Vagina (tissue), 2 donors: ENCODE data around the gene RAB40C.

Experiments used
- CTCF ChIP-seq, 3 experiments: fragments of 450-650 bp in 2 of 3; fragments of 200-600 bp in 1 of 3; sonication (generic) in 1 of 3; IDR thresholded peaks; one replicate each; pipeline ENCODE4 v1.5.1; 2017 to 2019; ENCODE audit warnings: antibody characterized with exemption in 3 of 3, mild to moderate bottlenecking in 2 of 3, moderate library complexity in 2 of 3
- POLR2A ChIP-seq, 2 donors: fragments of 450-650 bp; IDR thresholded peaks; one replicate each; pipeline ENCODE4 v1.6.1; 2017; ENCODE audit warnings: antibody characterized with exemption in 2 of 2, mild to moderate bottlenecking in 2 of 2, moderate library complexity in 2 of 2

DNA sequence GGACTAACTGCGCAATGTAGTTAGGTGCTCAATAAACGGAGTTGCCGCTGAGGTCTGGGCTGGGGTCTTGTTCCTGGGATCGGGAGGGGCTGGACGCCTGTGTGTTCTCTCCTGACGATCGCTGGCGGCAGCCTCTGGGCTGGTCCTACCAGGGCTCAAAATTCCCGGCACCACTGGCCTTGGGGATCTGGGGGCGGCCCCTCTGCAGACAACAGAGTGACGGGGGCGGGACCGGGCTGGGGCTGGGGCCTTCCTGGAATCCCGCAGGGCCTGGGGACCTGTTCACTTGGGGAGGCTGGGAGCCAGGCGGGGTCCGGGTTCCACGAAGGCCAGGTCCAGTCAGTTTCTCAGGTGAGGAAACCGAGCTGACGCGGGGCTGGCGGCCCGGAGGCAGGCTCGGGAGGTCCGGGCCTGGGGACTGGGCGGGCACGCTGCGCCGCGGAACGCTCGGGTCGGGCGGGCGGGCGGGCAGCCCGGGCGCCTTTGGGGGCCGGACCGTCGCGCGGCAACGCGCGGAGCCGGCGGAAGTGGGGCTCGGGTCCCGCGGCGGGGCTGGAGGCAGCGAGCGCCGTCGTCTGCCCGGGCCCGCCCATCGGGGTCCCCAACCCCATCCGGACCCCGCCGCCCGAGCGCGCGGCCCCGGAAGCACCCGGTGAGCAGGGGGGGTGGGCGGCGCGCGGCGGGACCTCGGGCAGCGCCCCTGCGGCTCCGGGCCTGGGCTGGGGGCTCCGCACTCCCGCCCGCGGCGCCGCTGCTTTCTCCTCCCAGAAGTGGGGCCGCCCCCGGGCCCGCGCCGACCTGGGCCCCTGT lies 20.2 kb upstream of the RAB40C start, which contains the start of gene PIGQ:
- TF ChIP-seq CTCF (IDR thresholded peaks at IDR 0.05) (no peak), POLR2A (IDR thresholded peaks at IDR 0.05) (no peak)
